Smooth muscle cell (in vitro differentiated cells): ENCODE results near the gene AFG1L. TPM values are rescaled to one million over a fixed set of nuclear protein-coding genes. Genes with fewer than 3 reads are reported as not detected.
"Not testable (repeated sequence)": the region's sequence is repeated elsewhere in the genome, so short reads cannot be mapped to it uniquely, and the experiment has no call there.

Source experiments
- DNase-seq: peaks from one replicate; lab custom pipeline; 2025; ENCODE audit not compliant: unreplicated experiment; lab: John Stamatoyannopoulos, UW
- H2AFZ ChIP-seq: fragments of 200-600 bp; sonication (generic); 2 replicates; pipeline ENCODE4 v1.6.0; 2016; ENCODE audit warnings: antibody characterized with exemption, low read depth, mild to moderate bottlenecking
- H3F3A ChIP-seq: fragments of 200-600 bp; sonication (generic); 2 replicates; pipeline ENCODE4 v1.6.0; 2017; ENCODE audit warnings: antibody characterized with exemption, low read depth
- H3K27ac ChIP-seq: fragments of 200-600 bp; sonication (generic); 2 replicates; pipeline ENCODE4 v1.5.1; 2016; ENCODE audit warnings: low read depth, mild to moderate bottlenecking
- H3K27me3 ChIP-seq: fragments of 200-600 bp; sonication (generic); 2 replicates; pipeline ENCODE4 v1.6.1; 2016; ENCODE audit warnings: low read depth, mild to moderate bottlenecking
- H3K36me3 ChIP-seq: fragments of 200-600 bp; sonication (generic); 2 replicates; pipeline ENCODE4 v1.5.1; 2016; ENCODE audit warnings: low read depth
- H3K4me1 ChIP-seq: fragments of 200-600 bp; sonication (generic); 2 replicates; pipeline ENCODE4 v1.5.1; 2016; ENCODE audit warnings: low read depth
- H3K4me2 ChIP-seq: fragments of 200-600 bp; sonication (generic); 2 replicates; pipeline ENCODE4 v1.6.0; 2016; ENCODE audit warnings: mild to moderate bottlenecking
- H3K4me3 ChIP-seq: fragments of 200-600 bp; sonication (generic); 2 replicates; pipeline ENCODE4 v1.5.1; 2016; ENCODE audit warnings: mild to moderate bottlenecking
- H3K79me2 ChIP-seq: fragments of 200-600 bp; sonication (generic); 2 replicates; pipeline ENCODE4 v1.6.0; 2016; ENCODE audit warnings: low read depth, mild to moderate bottlenecking
- H3K9ac ChIP-seq: fragments of 200-600 bp; sonication (generic); 2 replicates; pipeline ENCODE4 v1.6.0; 2016; ENCODE audit warnings: low read depth
- H3K9me3 ChIP-seq: fragments of 200-600 bp; sonication (generic); replicated peaks from 2 replicates; pipeline ENCODE4 v1.5.1; 2016; ENCODE audit warnings: low read depth
- H4K20me1 ChIP-seq: fragments of 200-600 bp; sonication (generic); 2 replicates; pipeline ENCODE4 v1.6.0; 2016; ENCODE audit warnings: low read depth
- CTCF ChIP-seq: fragments of 200-600 bp; sonication (generic); IDR thresholded peaks from 2 replicates; pipeline ENCODE4 v1.5.1; 2017; ENCODE audit warnings: borderline replicate concordance, mild to moderate bottlenecking, antibody characterized with exemption; ENCODE audit not compliant: insufficient read depth, poor library complexity, severe bottlenecking
- WGBS: methylation state at CpG from one replicate; pipeline ENCODE4 v1.1.7; 2016; ENCODE audit warnings: low lambda C conversion rate; 5-methylcytosine and 5-hydroxymethylcytosine counted together
- polyA plus RNA-seq: library from polyadenylated mRNA; unstranded; fragments of >200 nt; fragmentation: Nextera tagmentation; extraction: Ambion mirVana; gene quantifications from 2 replicates; pipeline ENCODE4 v1.2.1, GENCODE V29; 2016
- total RNA-seq: library from RNA; depleted of rRNA; stranded (reverse); fragments of >200 nt; gene quantifications from 2 replicates; pipeline ENCODE4 v1.2.3, GENCODE V29; 2014

Gene AFG1L
- total and polyA plus RNA-seq, 2 experiments from 2014 or later, result 4.0 to 5.7 TPM

GRCh38 chr6:108448481-108448880 lies 153.6 kb downstream of the AFG1L start:
- 98% methylated on average over 1 of the region's 1 CpG for WGBS
- Histone ChIP-seq H3K4me2 (no peak overlapping the region), H3K4me3 (no peak overlapping the region), H3K9me3 (no peaks in the 10 kb centered on the region), H3K27ac (no peak overlapping the region), H3F3A (peaks cover 7% of the 10 kb centered on the region), H3K4me1 (peaks cover 6% of the 10 kb centered on the region), H3K36me3 (no peaks in the 10 kb centered on the region), H3K27me3 (no peaks in the 10 kb centered on the region), H4K20me1 (no peaks in the 10 kb centered on the region), H3K79me2 (no peaks in the 10 kb centered on the region), H2AFZ (no peak overlapping the region), H3K9ac (no peak overlapping the region)
- no peak for DNase-seq
- TF ChIP-seq CTCF, result no peak

- not testable (repeated sequence) for H3K9me3 ChIP-seq, DNase-seq, H3K4me3 ChIP-seq, H3K79me2 ChIP-seq, H3K36me3 ChIP-seq, H3K9ac ChIP-seq, H3K4me2 ChIP-seq, H3K27me3 ChIP-seq, H3K4me1 ChIP-seq, H3K27ac ChIP-seq, H2AFZ ChIP-seq, H4K20me1 ChIP-seq, H3F3A ChIP-seq
- WGBS, result 100% methylated on average over 1 of the region's 1 CpG
Observed at GRCh38 chr6:108449717-108450116, 154.9 kb downstream of the AFG1L start.

- no peak for TF ChIP-seq CTCF
- Histone ChIP-seq H3K9me3 (no peaks in the 10 kb centered on the region), H4K20me1 (no peaks in the 10 kb centered on the region), H3K36me3 (no peaks in the 10 kb centered on the region), H3K4me2 (no peak overlapping the region), H2AFZ (no peak overlapping the region), H3K4me1 (peaks cover 6% of the 10 kb centered on the region), H3K27ac (no peak overlapping the region), H3K9ac (no peak overlapping the region), H3F3A (peaks cover 7% of the 10 kb centered on the region), H3K4me3 (no peak overlapping the region), H3K27me3 (no peaks in the 10 kb centered on the region), H3K79me2 (no peaks in the 10 kb centered on the region)
- 98% methylated on average over 8 of the region's 8 CpGs for WGBS
- no peak for DNase-seq
Observed at GRCh38 chr6:108451816-108452215, 157.0 kb downstream of the AFG1L start.

- no peak for DNase-seq
- Histone ChIP-seq H3F3A (peaks cover 7% of the 10 kb centered on the region), H3K27me3 (no peaks in the 10 kb centered on the region), H3K9me3 (no peaks in the 10 kb centered on the region), H3K4me1 (peaks cover 6% of the 10 kb centered on the region), H3K36me3 (no peaks in the 10 kb centered on the region), H2AFZ (no peak overlapping the region), H3K4me3 (no peak overlapping the region), H4K20me1 (no peaks in the 10 kb centered on the region), H3K9ac (no peak overlapping the region), H3K4me2 (peak overlapping the region; percentile 41), H3K27ac (peak overlapping the region; percentile 61), H3K79me2 (no peaks in the 10 kb centered on the region)
- TF ChIP-seq CTCF, result no peak
- 61% methylated on average over 4 of the region's 4 CpGs for WGBS
Observed at GRCh38 chr6:108452711-108453195, 157.9 kb downstream of the AFG1L start.
